HG02759 (cell line): ENCODE results near the gene COX10.
"Not testable (repeated sequence)": the region's sequence is repeated elsewhere in the genome, so short reads cannot be mapped to it uniquely, and the experiment has no call there.

ENCODE experiments used
- ATAC-seq: cut with Tn5 transposase; IDR thresholded peaks from one replicate; pipeline ENCODE4 v1.9.1; 2021; ENCODE audit warnings: mild to moderate bottlenecking, moderate library complexity; ENCODE audit not compliant: unreplicated experiment

COX10 gene

GRCh38 chr17:14202388-14203166 is 133.3 kb downstream of the COX10 start:
- no peak for ATAC-seq

GRCh38 chr17:14203388-14203787 is 134.1 kb downstream of the COX10 start:
- no peak for ATAC-seq

- no peak for ATAC-seq
Measured at GRCh38 chr17:14204084-14204483, 134.8 kb downstream of the COX10 start.

- ATAC-seq: no peak
Measured at GRCh38 chr17:14204546-14204945, 135.2 kb downstream of the COX10 start.

- ATAC-seq: no peak
Measured at GRCh38 chr17:14205380-14205779, 136.1 kb downstream of the COX10 start.

- no peak for ATAC-seq
Measured at GRCh38 chr17:14205992-14206461, 136.7 kb downstream of the COX10 start.

- no peak for ATAC-seq
Measured at GRCh38 chr17:14206891-14207290, 137.6 kb downstream of the COX10 start.

- no peak for ATAC-seq
Measured at GRCh38 chr17:14207791-14208190, 138.5 kb downstream of the COX10 start.

- ATAC-seq: no peak
Measured at GRCh38 chr17:14209215-14209614, 139.9 kb downstream of the COX10 start.

- no peak for ATAC-seq
Measured at GRCh38 chr17:14211246-14211645, 141.9 kb downstream of the COX10 start.

- no peak for ATAC-seq
Measured at GRCh38 chr17:14211801-14212200, 142.5 kb downstream of the COX10 start.

- ATAC-seq: no peak
Measured at GRCh38 chr17:14212401-14212800, 143.1 kb downstream of the COX10 start.

GRCh38 chr17:14214271-14214670 is 145.0 kb downstream of the COX10 start:
- no peak for ATAC-seq

- no peak for ATAC-seq
Measured at GRCh38 chr17:14222611-14223010, 153.3 kb downstream of the COX10 start.

- no peak for ATAC-seq
Measured at GRCh38 chr17:14225254-14225980, 156.1 kb downstream of the COX10 start.

GRCh38 chr17:14227052-14227451 is 157.7 kb downstream of the COX10 start:
- ATAC-seq: no peak

- no peak for ATAC-seq
Measured at GRCh38 chr17:14228903-14229302, 159.6 kb downstream of the COX10 start.

GRCh38 chr17:14231187-14231586 is 161.9 kb downstream of the COX10 start:
- not testable (repeated sequence) for ATAC-seq

- ATAC-seq: not testable (repeated sequence)
Measured at GRCh38 chr17:14235047-14235446, 165.7 kb downstream of the COX10 start.

- ATAC-seq: not testable (repeated sequence)
Measured at GRCh38 chr17:14236032-14236431, 166.7 kb downstream of the COX10 start.

GRCh38 chr17:14236762-14237161 is 167.5 kb downstream of the COX10 start, which contains the start of gene CDRT15:
TSS of gene CDRT15 (minus strand) at chr17:14236862. CDS start at chr17:14236833, 29 bp downstream.
- ATAC-seq: not testable (repeated sequence)

- ATAC-seq: not testable (repeated sequence)
Measured at GRCh38 chr17:14239271-14239670, 170.0 kb downstream of the COX10 start.
